Cerebellar cortex (tissue), 1 donor: ENCODE data around the gene LZTS2.
A peak's percentile ranks its signal among the peaks of the same experiment; 100 is the strongest.

Source experiments
- DNase-seq: peaks from one replicate; pipeline ENCODE4 v3.0.0-alpha.2; 2015; ENCODE audit warnings: low spot score

The LZTS2 gene

DNA sequence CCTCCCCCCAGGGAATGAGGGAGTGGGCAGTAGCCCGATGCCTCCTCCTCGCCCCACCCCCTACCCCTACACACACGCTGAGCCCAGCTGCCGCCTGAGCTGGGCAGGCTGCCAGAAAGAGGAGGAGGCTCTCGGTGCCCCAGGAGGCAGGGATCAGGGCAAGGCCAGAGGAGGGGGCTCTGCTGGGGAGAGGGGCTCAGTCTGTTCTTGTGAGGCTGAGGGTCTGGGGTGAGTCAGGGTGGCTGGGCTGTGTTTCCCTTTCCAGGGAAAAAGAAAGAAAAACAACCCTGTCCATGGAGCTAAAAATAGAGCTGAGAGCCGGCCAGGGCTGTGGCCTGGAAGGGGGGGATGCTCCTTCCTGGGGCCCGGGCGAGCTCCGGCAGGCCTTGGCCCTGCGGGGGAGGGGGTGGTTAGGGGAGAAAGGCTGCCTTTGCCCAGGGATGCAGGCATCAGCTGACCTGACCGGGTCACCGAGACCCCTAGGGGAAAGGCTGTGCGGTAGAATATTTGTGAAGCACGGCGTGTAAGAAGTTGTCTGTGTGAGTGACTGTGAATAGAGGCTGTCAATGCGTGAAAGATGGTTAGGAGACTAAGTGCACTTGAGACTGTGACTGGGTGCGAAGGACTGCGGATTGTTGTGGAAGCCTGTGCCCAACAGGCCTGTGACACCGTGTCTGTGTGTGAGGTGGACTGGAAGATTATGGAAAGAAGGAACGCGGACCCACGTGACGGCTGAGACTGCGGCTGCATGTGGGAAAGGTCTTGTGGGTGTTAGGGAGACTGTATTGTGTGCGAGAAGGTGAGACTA lies 1.2 kb upstream of the LZTS2 start:
- DNase-seq, result peak; percentile 88

DNA sequence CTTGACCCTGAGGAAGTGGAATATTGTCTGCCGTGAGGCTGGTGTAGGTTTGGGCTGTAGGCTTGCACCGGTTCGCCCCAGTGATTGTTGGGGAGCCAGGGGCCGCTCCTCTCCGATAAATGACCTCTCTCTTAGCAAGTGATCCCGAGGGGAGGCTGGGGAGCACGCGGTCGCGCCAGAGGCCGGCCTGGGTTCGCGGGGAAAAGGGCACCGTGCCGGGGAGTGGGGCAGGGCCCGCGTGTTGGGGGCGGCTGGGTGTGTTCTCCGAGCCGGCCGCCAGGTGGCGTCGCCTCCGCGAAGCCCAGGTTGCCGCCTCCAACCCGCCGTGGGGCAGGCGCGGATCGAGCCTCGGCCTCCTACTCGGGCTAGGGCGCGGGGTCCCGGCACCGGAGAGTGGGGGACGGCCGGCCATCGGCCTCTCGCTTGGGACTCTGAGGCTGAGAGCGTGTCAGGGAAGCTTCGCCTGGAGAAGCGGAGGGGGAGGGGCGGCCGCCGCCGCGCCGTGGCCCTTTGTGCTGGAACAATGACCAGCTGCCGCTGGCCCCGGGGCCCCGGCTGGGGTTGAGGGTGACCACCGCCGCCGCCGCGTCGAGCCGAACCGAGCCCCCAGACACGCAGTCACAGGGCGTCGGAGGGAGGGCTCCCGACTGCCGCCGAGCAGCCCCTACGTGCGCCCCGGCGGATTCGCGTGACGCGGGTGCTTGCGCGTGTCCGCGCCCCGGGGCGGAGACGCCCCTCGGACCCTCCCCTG lies 442 bp upstream of the LZTS2 start:
- DNase-seq, result no peak

DNA sequence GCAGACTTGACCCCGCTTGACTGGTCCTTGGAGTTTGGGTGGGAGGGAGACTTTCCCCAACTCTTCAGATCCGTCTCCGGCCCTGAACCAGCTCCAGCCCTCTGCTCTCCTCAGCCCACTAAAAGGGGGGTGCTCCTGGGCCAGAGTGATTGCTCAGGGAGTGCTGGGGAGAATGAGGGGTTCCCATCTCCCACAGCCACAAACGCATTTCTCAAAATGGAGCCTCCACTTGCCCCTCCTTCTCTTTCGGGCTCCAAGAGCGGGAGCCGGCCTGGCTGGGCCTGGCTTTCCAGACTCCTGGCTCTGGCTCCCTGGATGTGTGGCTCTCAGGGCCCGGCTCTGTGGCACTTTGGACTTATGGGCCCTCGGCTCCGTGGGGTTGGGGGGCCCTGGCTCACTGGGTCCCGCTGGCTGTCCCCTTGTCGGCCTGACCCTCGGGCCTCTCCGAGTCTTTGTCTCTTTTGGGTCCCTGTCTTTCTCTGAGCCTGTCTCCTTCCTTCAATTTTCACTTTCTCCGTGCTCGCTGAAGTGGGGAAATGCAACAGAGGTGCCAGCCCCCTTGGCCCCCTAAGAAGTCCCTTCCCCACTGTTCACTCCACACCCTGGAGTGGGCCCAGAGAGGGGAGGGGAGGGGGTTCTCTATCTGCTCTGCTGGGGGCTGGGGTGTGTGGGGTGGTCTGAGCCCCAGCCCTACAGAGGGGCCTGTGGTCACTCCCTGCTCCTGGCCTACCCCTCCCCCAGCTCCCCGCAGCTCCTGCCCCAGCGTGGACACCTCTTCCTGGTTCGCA lies 713 bp downstream of the LZTS2 start:
- no peak for DNase-seq

DNA sequence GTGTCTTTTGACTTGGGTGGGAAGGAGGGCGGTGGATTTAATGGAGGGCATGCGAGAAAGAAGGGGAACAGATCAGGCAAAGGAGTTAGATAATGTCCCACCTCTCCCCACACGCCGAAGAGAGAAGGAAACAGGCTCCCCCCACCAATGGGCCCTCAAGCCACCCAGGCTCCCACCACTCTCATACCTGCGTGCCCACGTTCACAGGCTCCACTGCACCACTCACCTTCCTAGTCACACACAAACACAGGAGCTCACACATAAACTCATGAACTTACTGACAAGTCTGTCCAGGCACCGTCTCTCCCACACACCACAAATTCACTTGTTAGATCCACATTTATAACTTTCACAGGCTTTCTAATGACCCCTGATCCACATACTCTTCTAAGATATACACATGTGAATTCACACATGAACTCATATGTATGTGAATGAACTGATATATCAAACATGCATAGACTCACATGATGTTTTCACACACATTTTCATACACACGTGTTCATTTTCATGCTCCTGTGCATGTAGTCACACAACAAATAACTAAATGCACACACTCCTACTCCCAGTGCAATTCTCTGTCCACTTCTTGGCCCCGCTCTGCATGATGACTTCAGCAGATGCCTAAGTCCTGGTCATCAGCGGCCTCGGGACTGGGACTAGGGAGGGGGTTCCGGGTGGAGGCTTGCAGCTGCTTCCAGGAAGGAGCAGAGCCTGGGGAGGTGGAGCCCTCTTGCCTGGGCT lies 1.5 kb downstream of the LZTS2 start:
- no peak for DNase-seq

DNA sequence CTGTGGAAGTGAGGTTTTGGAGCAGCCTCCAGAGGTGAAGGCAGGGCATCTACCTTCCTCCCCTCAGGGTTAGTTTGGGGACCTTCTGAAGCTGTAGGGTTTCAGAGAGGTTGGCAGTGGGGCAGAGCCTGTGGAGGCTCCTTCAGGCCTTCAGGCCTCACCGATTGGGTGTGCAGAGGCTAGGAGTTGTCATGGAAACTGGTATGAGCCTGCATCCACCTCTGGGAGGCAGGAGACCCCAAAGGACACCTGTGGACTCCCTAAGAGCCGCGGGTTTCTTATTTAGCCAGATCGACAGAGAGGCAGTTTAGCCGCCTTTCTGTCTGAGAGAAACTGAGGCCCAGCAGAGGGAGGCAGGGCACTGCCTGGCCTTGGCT lies 2.0 kb downstream of the LZTS2 start:
- no peak for DNase-seq

DNA sequence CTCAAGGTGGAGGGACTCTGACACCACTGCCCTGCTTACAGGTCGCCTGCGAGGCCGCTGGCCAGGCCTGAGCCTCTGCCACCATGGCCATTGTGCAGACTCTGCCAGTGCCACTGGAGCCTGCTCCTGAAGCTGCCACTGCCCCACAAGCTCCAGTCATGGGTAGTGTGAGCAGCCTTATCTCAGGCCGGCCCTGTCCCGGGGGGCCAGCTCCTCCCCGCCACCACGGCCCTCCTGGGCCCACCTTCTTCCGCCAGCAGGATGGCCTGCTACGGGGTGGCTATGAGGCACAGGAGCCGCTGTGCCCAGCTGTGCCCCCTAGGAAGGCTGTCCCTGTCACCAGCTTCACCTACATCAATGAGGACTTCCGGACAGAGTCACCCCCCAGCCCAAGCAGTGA lies 2.8 kb downstream of the LZTS2 start:
- DNase-seq, result no peak

DNA sequence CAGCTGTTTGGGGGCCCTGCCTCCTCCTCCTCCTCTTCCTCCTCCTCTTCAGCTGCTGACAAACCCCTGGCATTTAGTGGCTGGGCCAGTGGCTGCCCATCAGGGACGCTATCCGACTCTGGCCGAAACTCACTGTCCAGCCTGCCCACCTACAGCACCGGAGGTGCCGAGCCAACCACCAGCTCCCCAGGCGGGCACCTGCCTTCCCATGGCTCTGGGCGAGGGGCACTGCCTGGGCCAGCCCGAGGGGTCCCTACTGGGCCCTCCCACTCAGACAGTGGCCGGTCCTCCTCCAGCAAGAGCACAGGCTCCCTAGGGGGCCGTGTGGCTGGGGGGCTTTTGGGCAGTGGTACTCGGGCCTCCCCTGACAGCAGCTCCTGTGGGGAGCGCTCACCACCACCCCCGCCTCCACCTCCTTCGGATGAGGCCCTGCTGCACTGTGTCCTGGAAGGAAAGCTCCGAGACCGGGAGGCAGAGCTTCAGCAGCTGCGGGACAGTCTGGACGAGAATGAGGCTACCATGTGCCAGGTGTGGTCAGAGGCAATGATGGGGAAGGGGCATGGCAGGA lies 4.1 kb downstream of the LZTS2 start:
- no peak for DNase-seq

DNA sequence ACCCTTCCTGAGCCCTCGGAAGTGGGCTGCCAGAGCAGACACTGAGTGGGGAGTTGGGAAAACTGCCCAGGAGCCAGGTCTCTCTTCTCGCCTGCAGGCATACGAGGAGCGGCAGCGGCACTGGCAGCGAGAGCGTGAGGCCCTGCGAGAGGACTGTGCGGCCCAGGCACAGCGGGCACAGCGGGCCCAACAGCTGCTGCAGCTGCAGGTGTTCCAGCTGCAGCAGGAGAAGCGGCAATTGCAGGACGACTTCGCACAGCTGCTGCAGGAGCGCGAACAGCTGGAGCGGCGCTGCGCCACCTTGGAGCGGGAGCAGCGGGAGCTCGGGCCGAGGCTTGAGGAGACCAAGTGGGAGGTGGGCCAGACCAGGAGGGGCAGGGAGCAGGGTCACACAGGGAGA lies 5.8 kb downstream of the LZTS2 start:
- no peak for DNase-seq

DNA sequence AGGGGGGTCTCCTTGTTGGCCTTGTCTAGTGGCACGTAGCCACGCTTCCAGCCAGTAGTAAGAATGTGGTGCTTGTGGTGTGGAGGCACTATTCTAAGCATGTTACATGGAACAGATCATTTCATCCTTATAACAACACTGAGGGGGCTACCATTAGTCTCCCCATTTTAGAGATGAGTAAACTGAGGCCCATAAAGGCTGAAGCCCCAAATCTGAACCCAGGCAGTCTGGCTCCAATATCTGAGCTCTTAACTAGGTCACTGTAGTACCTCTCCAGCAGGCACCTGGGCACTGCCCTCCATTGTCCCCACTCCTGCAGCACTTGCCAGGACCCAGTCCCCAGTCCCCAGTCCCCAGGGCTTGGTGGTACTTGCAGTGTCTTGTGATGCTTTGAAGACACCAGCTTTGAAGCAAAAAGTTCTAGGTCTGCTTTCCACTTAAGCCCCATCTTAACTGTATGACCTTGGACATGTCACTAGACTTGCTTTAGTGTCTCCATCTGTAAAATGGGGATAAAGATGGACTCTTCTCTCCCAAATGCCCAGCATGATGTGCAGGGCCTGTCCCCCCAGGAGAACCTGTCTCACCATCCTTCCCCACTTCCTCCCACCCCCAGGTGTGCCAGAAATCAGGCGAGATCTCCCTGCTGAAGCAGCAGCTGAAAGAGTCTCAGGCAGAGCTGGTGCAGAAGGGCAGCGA lies 6.4 kb downstream of the LZTS2 start:
- DNase-seq, result no peak

DNA sequence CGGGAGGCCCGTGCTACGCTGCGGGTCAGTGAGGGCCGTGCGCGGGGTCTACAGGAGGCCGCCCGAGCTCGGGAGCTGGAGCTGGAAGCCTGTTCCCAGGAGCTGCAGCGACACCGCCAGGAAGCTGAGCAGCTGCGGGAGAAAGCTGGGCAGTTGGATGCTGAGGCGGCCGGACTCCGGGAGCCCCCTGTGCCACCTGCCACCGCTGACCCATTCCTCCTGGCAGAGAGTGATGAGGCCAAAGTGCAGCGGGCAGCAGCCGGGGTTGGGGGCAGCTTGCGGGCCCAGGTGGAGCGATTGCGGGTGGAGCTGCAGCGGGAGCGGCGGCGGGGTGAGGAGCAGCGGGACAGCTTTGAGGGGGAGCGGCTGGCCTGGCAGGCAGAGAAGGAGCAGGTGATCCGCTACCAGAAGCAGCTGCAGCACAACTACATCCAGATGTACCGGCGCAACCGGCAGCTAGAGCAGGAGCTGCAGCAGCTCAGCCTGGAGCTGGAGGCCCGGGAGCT lies 7.0 kb downstream of the LZTS2 start:
- peak; percentile 71 for DNase-seq

DNA sequence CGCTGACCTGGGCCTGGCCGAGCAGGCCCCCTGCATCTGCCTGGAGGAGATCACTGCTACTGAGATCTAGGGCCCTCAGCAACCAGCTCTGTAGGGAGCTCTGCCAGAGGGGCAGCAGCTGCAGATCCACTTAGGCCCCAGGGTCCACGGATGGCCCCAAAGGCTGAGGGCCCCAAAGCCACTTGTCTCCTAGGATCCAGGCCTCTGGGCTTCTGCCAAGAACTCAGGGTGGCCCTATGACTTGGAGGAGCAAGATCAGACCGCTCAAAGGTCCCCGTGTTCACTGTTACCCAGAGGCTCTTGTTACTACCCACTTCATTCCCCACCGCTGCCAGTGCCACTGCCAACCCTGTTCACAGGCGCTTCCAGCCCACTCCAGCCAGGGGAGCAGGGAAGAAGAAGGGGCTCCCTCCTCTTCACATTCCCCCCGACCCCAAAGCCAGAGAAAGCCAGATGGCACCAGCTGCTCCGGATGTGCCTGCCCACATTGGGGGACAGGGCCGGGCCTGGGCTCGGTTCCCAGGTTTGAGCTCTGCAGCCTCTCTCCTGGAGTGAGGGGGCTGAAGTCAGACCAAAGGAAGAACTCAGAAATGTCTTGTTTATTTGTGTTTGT lies 7.6 kb downstream of the LZTS2 start:
- DNase-seq, result no peak

DNA sequence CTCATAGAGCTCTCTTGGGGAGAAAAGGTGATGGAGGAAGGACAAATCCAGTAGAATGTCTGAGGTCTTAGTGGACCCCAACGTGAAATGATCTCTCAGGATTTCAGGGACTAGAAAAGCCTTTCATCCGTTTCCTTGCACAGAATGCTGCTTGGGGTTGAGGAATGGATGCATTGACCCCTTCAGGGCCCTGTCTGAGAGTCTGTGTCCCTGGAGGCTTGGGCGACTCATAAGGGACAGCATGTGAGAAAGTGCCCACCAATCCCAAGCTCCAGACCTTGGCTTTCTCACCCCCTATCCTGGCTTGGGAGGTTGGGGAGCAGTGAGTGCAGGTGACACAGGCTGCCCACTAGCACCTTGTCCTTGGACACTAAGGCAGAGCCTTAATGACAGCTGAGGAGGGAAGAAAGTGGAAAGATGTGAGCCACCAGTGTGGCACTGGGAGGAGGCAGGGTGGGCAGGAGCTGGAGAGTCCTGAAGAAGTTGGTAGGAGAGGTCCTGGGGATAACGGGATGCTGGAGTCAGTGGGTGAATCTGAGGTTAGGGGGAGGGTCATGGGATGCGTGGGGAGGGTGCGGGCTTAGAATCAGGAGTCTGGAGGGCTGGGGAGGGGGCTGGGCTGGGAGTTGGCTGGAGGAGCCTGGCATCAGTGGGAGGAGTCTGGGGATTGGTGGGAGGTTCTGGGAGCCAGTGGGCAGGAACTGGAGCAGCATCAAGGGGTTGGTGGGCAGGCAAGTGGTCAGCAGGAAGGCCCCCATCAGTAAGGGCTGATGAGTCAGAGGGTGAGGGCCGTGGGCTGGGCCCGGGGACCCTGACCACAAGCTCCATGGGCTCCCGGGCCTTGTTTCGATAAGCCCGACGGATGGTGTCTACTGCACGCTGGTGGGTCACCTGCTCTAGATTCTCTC lies 8.6 kb downstream of the LZTS2 start:
- DNase-seq, result no peak

DNA sequence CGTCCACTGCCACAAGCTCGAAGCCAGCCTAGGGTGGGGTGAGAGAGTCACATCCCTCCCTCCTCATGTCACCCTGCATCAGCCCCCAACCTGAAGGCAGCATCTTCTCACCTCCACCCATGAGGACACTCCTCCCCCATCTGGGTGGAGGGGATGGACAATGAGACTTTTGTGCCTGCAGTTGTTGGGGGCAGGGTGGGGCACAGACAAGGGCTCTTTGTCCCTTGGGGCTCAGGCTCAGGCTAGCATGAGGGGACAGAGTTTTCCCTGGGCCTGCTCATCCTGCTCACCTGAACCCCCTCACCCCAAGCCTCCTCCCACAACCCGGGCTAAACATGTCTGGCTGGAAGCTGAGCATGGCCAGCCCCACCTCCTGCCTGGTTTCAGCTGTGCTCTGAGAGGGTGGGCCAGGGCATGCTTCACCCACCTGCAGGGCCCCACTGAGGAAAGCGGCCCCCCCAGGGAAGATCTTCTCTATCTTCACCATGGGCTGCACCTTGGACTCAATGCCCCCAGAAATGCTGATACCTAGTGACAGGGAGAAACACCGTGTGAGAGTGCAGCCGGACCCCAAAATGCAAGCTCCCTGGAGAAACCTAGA lies 9.3 kb downstream of the LZTS2 start:
- DNase-seq, result no peak

DNA sequence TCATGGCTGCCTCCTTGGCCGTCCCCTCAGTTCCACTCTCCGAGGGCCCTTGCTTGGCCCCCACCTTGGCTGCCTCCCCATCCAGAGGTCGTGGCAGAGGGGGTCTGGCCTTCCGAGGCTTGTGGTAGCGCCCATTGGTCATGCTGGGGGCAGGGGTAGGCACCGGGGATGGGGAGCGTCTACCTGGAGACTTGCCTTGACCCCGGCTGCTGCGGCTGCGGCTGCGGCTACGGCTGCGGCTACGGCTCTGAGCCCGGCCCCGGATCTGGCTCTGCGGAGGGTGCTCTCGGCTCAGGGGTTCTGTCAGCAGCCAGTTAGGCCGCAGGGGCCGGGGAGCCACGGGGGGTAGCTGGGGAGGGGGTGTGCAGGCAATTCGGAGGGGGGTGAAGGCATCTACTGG lies 10.7 kb downstream of the LZTS2 start:
- DNase-seq, result no peak

DNA sequence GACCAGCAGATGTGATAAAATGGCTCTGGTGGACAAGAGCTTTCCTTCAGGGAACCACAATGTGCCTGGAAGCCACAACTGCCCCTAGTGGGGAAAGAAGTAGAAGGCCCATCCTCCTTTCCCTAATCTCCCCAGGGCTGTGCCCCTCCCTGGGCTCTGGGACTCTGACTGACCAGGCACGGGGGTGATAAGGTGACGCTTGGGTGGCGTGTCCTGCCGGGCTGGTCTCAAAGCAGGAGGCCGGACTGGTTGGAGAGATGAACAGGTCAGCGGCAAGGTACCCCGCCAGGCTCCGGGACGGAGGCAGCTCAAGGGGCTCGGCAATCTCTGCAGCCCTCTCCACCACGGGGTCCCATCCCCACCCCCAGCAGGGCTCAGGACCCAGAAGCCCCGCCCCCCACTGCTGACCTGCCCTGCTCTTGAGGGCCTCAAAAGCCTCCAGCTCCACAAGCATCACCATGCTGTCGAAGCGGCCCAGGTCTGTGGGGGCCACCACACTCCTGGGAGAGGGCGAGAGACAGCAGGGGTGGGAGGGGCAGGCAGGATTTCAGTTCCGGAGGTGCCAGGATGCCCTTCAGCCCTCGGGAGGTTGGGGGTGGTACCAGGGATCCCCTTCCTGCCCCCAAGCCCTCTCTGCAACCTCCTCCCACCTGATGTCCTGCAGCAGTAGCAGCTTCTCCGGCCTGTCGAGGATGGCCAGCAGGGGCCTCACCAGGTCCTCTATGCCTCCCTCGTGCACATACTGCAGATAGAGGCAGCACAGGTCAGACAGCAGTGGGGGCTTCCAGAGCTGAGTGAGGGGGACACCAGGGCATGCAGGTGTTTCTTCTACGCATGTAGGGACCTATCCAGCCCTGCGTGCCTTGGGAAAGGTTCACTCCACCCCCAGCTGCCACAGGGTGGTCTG lies 12.2 kb downstream of the LZTS2 start:
- DNase-seq, result peak; percentile 73

DNA sequence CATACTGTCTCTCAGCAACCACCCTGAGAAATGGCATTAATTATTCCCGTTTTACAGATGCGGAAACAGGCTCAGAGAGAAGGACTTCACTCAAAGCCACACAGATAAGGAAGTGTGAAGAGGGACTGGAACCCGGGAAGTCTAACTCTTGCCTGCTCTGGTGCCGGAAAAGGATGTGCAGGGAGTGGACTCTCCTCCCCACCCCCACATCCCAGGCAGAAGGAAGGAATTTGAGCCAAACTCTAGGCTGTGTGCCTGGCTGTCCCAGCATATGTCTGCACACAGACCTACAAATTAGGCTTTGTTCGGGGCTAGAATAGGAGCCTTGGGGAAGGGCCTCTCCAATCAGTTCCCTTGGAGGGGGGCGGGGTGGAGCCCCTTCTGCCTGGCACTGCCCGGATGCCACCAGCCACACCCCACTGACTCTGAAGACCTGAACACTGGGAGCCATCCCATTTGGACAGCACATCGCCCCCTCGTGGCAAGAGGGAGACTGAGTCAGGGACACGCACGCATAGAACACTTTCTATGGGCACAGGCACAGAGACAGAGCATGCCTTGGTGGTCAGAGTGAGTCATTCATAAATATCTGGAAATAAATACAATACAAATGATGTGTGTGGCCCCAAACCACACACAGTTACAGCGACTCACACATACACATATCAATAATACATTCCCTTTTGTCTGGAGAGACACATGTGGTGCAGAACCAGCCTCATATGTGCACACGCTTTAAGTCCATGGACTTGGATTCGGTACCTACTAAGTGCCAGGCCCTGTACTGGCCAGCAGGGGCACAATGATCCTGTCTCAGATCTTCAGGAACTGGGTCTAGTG lies 13.1 kb downstream of the LZTS2 start:
- DNase-seq, result peak; percentile 94

DNA sequence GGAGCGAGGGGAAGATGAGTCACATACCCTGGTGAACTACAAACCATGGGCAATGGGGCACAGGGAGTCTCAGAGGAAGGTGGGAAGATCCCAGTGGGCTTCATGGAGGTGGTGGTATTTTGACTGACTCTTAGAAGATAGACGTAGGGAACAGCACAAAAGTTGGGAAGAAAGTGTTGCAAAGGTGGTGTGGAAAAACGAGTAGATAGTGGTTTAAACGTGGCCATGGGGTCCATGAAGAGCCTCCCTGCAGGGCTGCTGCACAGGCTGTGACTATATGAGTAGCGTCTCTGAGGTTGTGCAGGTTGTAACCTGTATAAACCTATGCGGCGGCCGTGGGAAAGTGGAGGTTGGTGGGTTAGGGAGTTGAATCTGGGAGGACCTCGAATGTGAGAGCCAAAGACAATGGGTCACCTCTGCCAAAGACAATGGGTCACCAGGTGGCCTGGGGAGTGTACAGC lies 13.8 kb downstream of the LZTS2 start:
- DNase-seq, result no peak
